T-cell (primary cell): ENCODE measurements around the gene ARL10. TPM values are rescaled to one million over a fixed set of nuclear protein-coding genes. Genes with fewer than 3 reads are reported as not detected.
A peak's percentile ranks its signal among the peaks of the same experiment; 100 is the strongest.

Source experiments
- ATAC-seq, 4 experiments: fragments of 200-7000 bp in 3 of 4; fragments of 150-1000 bp in 1 of 4; cut with Tn5 transposase; replicated peaks in 1 of 4; 1 replicate in 3 of 4; 2 replicates in 1 of 4; pipeline ENCODE4 v1.10.0; 2021; ENCODE audit warnings: moderate library complexity in 3 of 4, mild to moderate bottlenecking in 2 of 4, moderate number of reproducible peaks in 1 of 4
- CTCF ChIA-PET, 2 donors: fragments of 300-600 bp; sonication (Branson Sonifier 250); formaldehyde crosslinking; loops; one replicate each; lab custom pipeline; 2022; ENCODE audit warnings: antibody characterized with exemption in 2 of 2; lab: Charles Lee
- POLR2A ChIA-PET, 2 donors: fragments of 300-600 bp; sonication (Branson Sonifier 250); formaldehyde crosslinking; loops; one replicate each; lab custom pipeline; 2022; ENCODE audit warnings: antibody characterized with exemption in 2 of 2; lab: Charles Lee
- DNase-seq, 35 experiments: peaks; one replicate each; pipeline versions ENCODE4 v3.0.0 to v3.0.0-alpha.2; 2013 to 2023
- H3K27ac ChIP-seq: one replicate; pipeline ENCODE4 v1.5.1; 2013; ENCODE audit warnings: low read length
- H3K27me3 ChIP-seq, 2 experiments: replicated peaks in 1 of 2; 1 replicate in 1 of 2; 2 replicates in 1 of 2; pipeline versions ENCODE4 v1.6.1 to v1.7.0; 2013; ENCODE audit warnings: low read length in 1 of 2, mixed read lengths in 1 of 2; ENCODE audit not compliant: control insufficient read depth in 2 of 2, insufficient read depth in 2 of 2; ENCODE audit errors: extremely low read depth in 1 of 2
- H3K36me3 ChIP-seq, 2 donors: 1 replicate in 1 of 2; 2 replicates in 1 of 2; pipeline versions ENCODE4 v1.6.1 to v1.7.0; 2013; ENCODE audit warnings: low read length in 1 of 2; ENCODE audit not compliant: control insufficient read depth in 2 of 2, insufficient read depth in 1 of 2; ENCODE audit errors: extremely low read depth in 1 of 2
- H3K4me1 ChIP-seq, 2 experiments: 1 replicate in 1 of 2; 2 replicates in 1 of 2; pipeline versions ENCODE4 v1.6.1 to v1.7.0; 2013; ENCODE audit warnings: low read length in 2 of 2, mixed read lengths in 1 of 2; ENCODE audit not compliant: insufficient read depth in 2 of 2, control insufficient read depth in 1 of 2; ENCODE audit errors: extremely low read depth in 1 of 2
- H3K4me3 ChIP-seq, 2 donors: 1 replicate in 1 of 2; 2 replicates in 1 of 2; pipeline versions ENCODE4 v1.5.1 to v1.7.0; 2013; ENCODE audit warnings: mild to moderate bottlenecking in 2 of 2, low read length in 1 of 2, moderate library complexity in 1 of 2; ENCODE audit not compliant: control insufficient read depth in 1 of 2; ENCODE audit errors: extremely low read depth in 1 of 2
- H3K9me3 ChIP-seq: 2 replicates; pipeline ENCODE4 v1.7.0; 2013
- H3K27ac Mint-ChIP-seq, 2 donors: one replicate each; pipeline ENCODE4 v1.8.0; 2020 to 2021; ENCODE audit warnings: mild to moderate bottlenecking in 2 of 2, mixed read lengths in 2 of 2
- H3K27me3 Mint-ChIP-seq, 2 donors: one replicate each; pipeline ENCODE4 v1.8.0; 2021 to 2022; ENCODE audit warnings: mixed read lengths in 2 of 2
- H3K36me3 Mint-ChIP-seq: one replicate; pipeline ENCODE4 v1.8.0; 2021; ENCODE audit warnings: mixed read lengths
- H3K4me1 Mint-ChIP-seq, 3 donors: one replicate each; pipeline ENCODE4 v1.8.0; 2020 to 2022; ENCODE audit warnings: mixed read lengths in 3 of 3, mild to moderate bottlenecking in 1 of 3
- H3K4me3 Mint-ChIP-seq, 3 donors: one replicate each; pipeline ENCODE4 v1.8.0; 2020 to 2022; ENCODE audit warnings: mild to moderate bottlenecking in 3 of 3, mixed read lengths in 3 of 3, moderate library complexity in 3 of 3
- H3K9me3 Mint-ChIP-seq, 3 donors: one replicate each; pipeline ENCODE4 v1.8.0; 2020 to 2022; ENCODE audit warnings: mixed read lengths in 3 of 3
- WGBS: methylation state at CpG from one replicate; pipeline ENCODE4 v1.1.5; 2013; ENCODE audit warnings: missing lambda C conversion rate; ENCODE audit not compliant: insufficient coverage; 5-methylcytosine and 5-hydroxymethylcytosine counted together
- total RNA-seq, 35 experiments: library from RNA in 6 of 35; stranded (reverse) in 6 of 35; fragments of 120-200 nt in 1 of 35; gene quantifications; one replicate each; pipeline versions ENCODE4 v1.2.1 to v1.2.4 and lab custom pipeline; 2013 to 2026

The ARL10 gene
- total RNA-seq, 5 donors from 2014 or later (not counting 1 experiment from before 2014, with no cell fraction given), result 9.9 to 20.0 (median 18.0) TPM

- H3K4me3 Mint-ChIP-seq, result no peak overlapping the region
- peaks cover 6 to 10% (median 7%) of the 10 kb centered on the region in 3 donors for H3K9me3 Mint-ChIP-seq
- no peak overlapping the region for H3K27ac ChIP-seq
- H3K9me3 ChIP-seq, result peaks cover 4% of the 10 kb centered on the region
- WGBS, result no CpG with 5 or more reads among the region's 1 CpG
- no peaks in the 10 kb centered on the region for H3K4me1 Mint-ChIP-seq
- CTCF ChIA-PET, result no interaction called here
- no peaks in the 10 kb centered on the region for H3K27me3 Mint-ChIP-seq
- no peaks in the 10 kb centered on the region for H3K4me1 ChIP-seq
- no peak overlapping the region for H3K27ac Mint-ChIP-seq
- POLR2A ChIA-PET, result no interaction called here
- peaks cover 41% of the 10 kb centered on the region for H3K36me3 Mint-ChIP-seq
- DNase-seq (no peak), ATAC-seq (no peak)
- peaks cover 2 to 27% of the 10 kb centered on the region in 2 donors for H3K36me3 ChIP-seq
- H3K4me3 ChIP-seq, result no peak overlapping the region
- H3K27me3 ChIP-seq, result no peaks in the 10 kb centered on the region
Measured at GRCh38 chr5:176337913-176338312, 27.4 kb upstream of the ARL10 start.

- ChIA-PET CTCF (interaction anchor here in 1 of 2 donors (0.7 kb wide), 1 partner anchor 12 kb away, joined by 3 read pairs; no protein-coding TSS in a partner anchor), POLR2A (interaction anchor here in 1 of 2 donors (0.6 kb wide), 1 partner anchor 9 kb away, joined by 3 read pairs; no protein-coding TSS in a partner anchor)
- Mint-ChIP-seq H3K27me3 (no peaks in the 10 kb centered on the region), H3K27ac (no peak overlapping the region), H3K4me3 (no peak overlapping the region), H3K4me1 (no peaks in the 10 kb centered on the region), H3K9me3 (peaks cover 0 to 3% (median 0%) of the 10 kb centered on the region in 3 donors), H3K36me3 (peaks cover 33% of the 10 kb centered on the region)
- DNase-seq, result no peak
- Histone ChIP-seq H3K4me1 (no peaks in the 10 kb centered on the region), H3K27ac (no peak overlapping the region), H3K4me3 (no peak overlapping the region), H3K9me3 (no peaks in the 10 kb centered on the region), H3K27me3 (no peaks in the 10 kb centered on the region), H3K36me3 (peaks cover 2 to 29% of the 10 kb centered on the region in 2 donors)
- no peak for ATAC-seq
- no CpG with 5 or more reads among the region's 5 CpGs for WGBS
Measured at GRCh38 chr5:176339304-176339703, 26.0 kb upstream of the ARL10 start.

- no peaks in the 10 kb centered on the region for H3K27me3 ChIP-seq
- ChIA-PET POLR2A (interaction anchor here in 1 of 2 donors (0.5 kb wide), 2 partner anchors 20 to 142 kb away, joined by 3 read pairs; no protein-coding TSS in a partner anchor), CTCF (no interaction called here)
- Mint-ChIP-seq H3K27me3 (no peaks in the 10 kb centered on the region), H3K36me3 (peaks cover 31% of the 10 kb centered on the region), H3K9me3 (no peaks in the 10 kb centered on the region), H3K4me1 (no peaks in the 10 kb centered on the region), H3K27ac (peak overlapping the region; percentile 13 to 59), H3K4me3 (no peak overlapping the region)
- 95% methylated on average over 2 of the region's 2 CpGs for whole genome bisulfite sequencing
- no peaks in the 10 kb centered on the region for H3K9me3 ChIP-seq
- no peak overlapping the region for H3K4me3 ChIP-seq
- H3K4me1 ChIP-seq, result no peaks in the 10 kb centered on the region
- H3K27ac ChIP-seq, result no peak overlapping the region
- ATAC-seq (no peak), DNase-seq (no peak)
- peaks cover 2 to 49% of the 10 kb centered on the region in 2 donors for H3K36me3 ChIP-seq
Measured at GRCh38 chr5:176341325-176342157, 23.7 kb upstream of the ARL10 start.

- Mint-ChIP-seq H3K9me3 (no peaks in the 10 kb centered on the region), H3K4me1 (no peaks in the 10 kb centered on the region), H3K27me3 (no peaks in the 10 kb centered on the region), H3K36me3 (peaks cover 26% of the 10 kb centered on the region), H3K4me3 (no peak overlapping the region), H3K27ac (peak overlapping the region; percentile 13 to 53)
- Histone ChIP-seq H3K4me1 (no peaks in the 10 kb centered on the region), H3K36me3 (peaks cover 2 to 49% of the 10 kb centered on the region in 2 donors), H3K27ac (no peak overlapping the region), H3K27me3 (no peaks in the 10 kb centered on the region), H3K9me3 (no peaks in the 10 kb centered on the region), H3K4me3 (no peak overlapping the region)
- POLR2A ChIA-PET, result interaction anchor here in 1 of 2 donors (0.5 kb wide), 1 partner anchor 20 kb away, joined by 3 read pairs; no protein-coding TSS in a partner anchor
- ATAC-seq (no peak), DNase-seq (no peak)
- WGBS, result 100% methylated on average over 1 of the region's 1 CpG
- CTCF ChIA-PET, result no interaction called here
Measured at GRCh38 chr5:176342158-176342483, 23.2 kb upstream of the ARL10 start.

- Histone ChIP-seq H3K27me3 (no peaks in the 10 kb centered on the region), H3K27ac (no peak overlapping the region), H3K4me1 (no peaks in the 10 kb centered on the region), H3K9me3 (no peaks in the 10 kb centered on the region), H3K36me3 (peaks cover 0 to 49% of the 10 kb centered on the region in 2 donors), H3K4me3 (no peak overlapping the region)
- DNase-seq (no peak), ATAC-seq (no peak)
- Mint-ChIP-seq H3K9me3 (no peaks in the 10 kb centered on the region), H3K36me3 (peaks cover 26% of the 10 kb centered on the region), H3K4me3 (no peak overlapping the region), H3K27ac (peak overlapping the region; percentile 53 to 56), H3K27me3 (no peaks in the 10 kb centered on the region), H3K4me1 (no peaks in the 10 kb centered on the region)
- ChIA-PET CTCF (no interaction called here), POLR2A (no interaction called here)
- WGBS, result no CpG with 5 or more reads among the region's 2 CpGs
Measured at GRCh38 chr5:176342766-176343458, 22.4 kb upstream of the ARL10 start.

- Mint-ChIP-seq H3K27ac (peak overlapping the region in 1 of 2 donors; percentile 4), H3K4me3 (no peak overlapping the region), H3K36me3 (peaks cover 62% of the 10 kb centered on the region), H3K4me1 (peaks cover 19 to 28% (median 21%) of the 10 kb centered on the region in 3 donors), H3K27me3 (no peaks in the 10 kb centered on the region), H3K9me3 (no peaks in the 10 kb centered on the region)
- ATAC-seq (no peak), DNase-seq (no peak)
- Histone ChIP-seq H3K9me3 (no peaks in the 10 kb centered on the region), H3K27me3 (no peaks in the 10 kb centered on the region), H3K4me3 (no peak overlapping the region), H3K36me3 (peaks cover 10 to 89% of the 10 kb centered on the region in 2 donors), H3K4me1 (peaks cover 0 to 4% of the 10 kb centered on the region in 2 experiments), H3K27ac (no peak overlapping the region)
- ChIA-PET CTCF (no interaction called here), POLR2A (no interaction called here)
- WGBS, result 96% methylated on average over 4 of the region's 8 CpGs
Measured at GRCh38 chr5:176350416-176350815, 14.9 kb upstream of the ARL10 start.
